GM19238 (cell line): ENCODE results near the gene AOX1.
"Not testable (repeated sequence)": the region's sequence is repeated elsewhere in the genome, so short reads cannot be mapped to it uniquely, and the experiment has no call there.

ENCODE experiments used
- DNase-seq: peaks from one replicate; pipeline ENCODE4 v3.0.0; 2011; ENCODE audit warnings: low spot score; ENCODE audit not compliant: insufficient read length

Gene AOX1

GRCh38 chr2:200665626-200666453 lies 80.0 kb downstream of the AOX1 start:
- DNase-seq: no peak

- DNase-seq: no peak
Observed at GRCh38 chr2:200667413-200667812, 81.6 kb downstream of the AOX1 start.

GRCh38 chr2:200668478-200668877 lies 82.7 kb downstream of the AOX1 start:
- DNase-seq: no peak

- DNase-seq: no peak
Observed at GRCh38 chr2:200669308-200669707, 83.5 kb downstream of the AOX1 start.

- no peak for DNase-seq
Observed at GRCh38 chr2:200670313-200670712, 84.5 kb downstream of the AOX1 start.

- no peak for DNase-seq
Observed at GRCh38 chr2:200670751-200671150, 84.9 kb downstream of the AOX1 start.

GRCh38 chr2:200673191-200673590 lies 87.4 kb downstream of the AOX1 start:
- DNase-seq: no peak

- DNase-seq: no peak
Observed at GRCh38 chr2:200674837-200675236, 89.0 kb downstream of the AOX1 start.

GRCh38 chr2:200677171-200677570 lies 91.4 kb downstream of the AOX1 start:
- no peak for DNase-seq

GRCh38 chr2:200677721-200678532 lies 92.1 kb downstream of the AOX1 start:
- DNase-seq: no peak

GRCh38 chr2:200679127-200679526 lies 93.3 kb downstream of the AOX1 start:
- no peak for DNase-seq

GRCh38 chr2:200679535-200679934 lies 93.7 kb downstream of the AOX1 start:
- DNase-seq: no peak

GRCh38 chr2:200681697-200682096 lies 95.9 kb downstream of the AOX1 start:
- no peak for DNase-seq

- DNase-seq: not testable (repeated sequence)
Observed at GRCh38 chr2:200682407-200682806, 96.6 kb downstream of the AOX1 start.

- DNase-seq: no peak
Observed at GRCh38 chr2:200687922-200688920, 102.4 kb downstream of the AOX1 start.

GRCh38 chr2:200689115-200689514 lies 103.3 kb downstream of the AOX1 start:
- DNase-seq: no peak

- DNase-seq: no peak
Observed at GRCh38 chr2:200693836-200694470, 108.1 kb downstream of the AOX1 start.

GRCh38 chr2:200695191-200695590 lies 109.4 kb downstream of the AOX1 start:
- no peak for DNase-seq

GRCh38 chr2:200695601-200696000 lies 109.8 kb downstream of the AOX1 start:
- no peak for DNase-seq

GRCh38 chr2:200698217-200698616 lies 112.4 kb downstream of the AOX1 start:
- no peak for DNase-seq

GRCh38 chr2:200699310-200699709 lies 113.5 kb downstream of the AOX1 start:
- no peak for DNase-seq
